HCT116 (cell line): ENCODE measurements around the gene RHOG.

Experiments used
- CEBPB ChIP-seq: IDR thresholded peaks from 2 replicates; pipeline ENCODE4 v1.6.1; 2012; ENCODE audit warnings: low read depth
- CTCF ChIP-seq, 3 experiments: fragments of 200-600 bp in 1 of 3; sonication (generic) in 1 of 3; IDR thresholded peaks in 2 of 3; conservative IDR thresholded peaks in 1 of 3; 2 replicates each; pipeline ENCODE4 v1.5.1; 2012 to 2017; ENCODE audit warnings: low read depth in 2 of 3, low read length in 2 of 3, antibody characterized with exemption in 1 of 3, borderline replicate concordance in 1 of 3, control low read depth in 1 of 3, mild to moderate bottlenecking in 1 of 3, mixed read lengths in 1 of 3, mixed run types in 1 of 3, moderate library complexity in 1 of 3; ENCODE audit not compliant: insufficient read depth in 1 of 3
- POLR2A ChIP-seq: IDR thresholded peaks from 2 replicates; pipeline ENCODE4 v1.7.0; 2011; ENCODE audit warnings: borderline replicate concordance; ENCODE audit not compliant: insufficient read depth, insufficient read length; ENCODE audit errors: extremely low read depth
- REST ChIP-seq: IDR thresholded peaks from 2 replicates; pipeline ENCODE4 v1.6.1; 2012; ENCODE audit warnings: low read depth
- SRF ChIP-seq: IDR thresholded peaks from 2 replicates; pipeline ENCODE4 v1.6.1; 2012; ENCODE audit warnings: low read depth
- TCF7L2 ChIP-seq: IDR thresholded peaks from 2 replicates; pipeline ENCODE4 v1.7.0; 2011; ENCODE audit warnings: borderline replicate concordance, inconsistent platforms; ENCODE audit not compliant: insufficient read depth, insufficient read length; ENCODE audit errors: extremely low read depth
- ZFX ChIP-seq: fragments of 450-650 bp; IDR thresholded peaks from 2 replicates; pipeline ENCODE4 v1.6.1; 2017

- no peak for TF ChIP-seq CTCF (IDR thresholded peaks at IDR 0.05 in 2 of 3, conservative IDR thresholded peaks at IDR 0.05 in 1 of 3; ENCODE audit: borderline replicate concordance in 1 of 3, insufficient read depth in 1 of 3, low read depth in 2 of 3, low read length in 2 of 3)
- TF ChIP-seq POLR2A, result no peak
- no peak for TF ChIP-seq CEBPB
- no peak for TF ChIP-seq SRF
- no peak for TF ChIP-seq TCF7L2
- TF ChIP-seq ZFX, result no peak
- TF ChIP-seq REST, result no peak
Measured at GRCh38 chr11:3856856-3857553, 16.2 kb upstream of the RHOG start.
